ENCODE results near the gene VAV2. TPM values are rescaled to one million over a fixed set of nuclear protein-coding genes. Genes with fewer than 3 reads are reported as not detected.

VAV2 gene
- total RNA-seq, 2 experiments from 2014 or later: 5.1 to 5.5 TPM

GRCh38 chr9:133834080-133834976, 157.8 kb downstream of the VAV2 start:
- no peaks in the 10 kb centered on the region for H3K9me3 Mint-ChIP-seq (ENCODE audit: low read depth)
- no peaks in the 10 kb centered on the region for H3K4me1 Mint-ChIP-seq
- CTCF ChIA-PET: no interaction called here
- no peak overlapping the region for H3K27ac Mint-ChIP-seq
- ATAC-seq (no peak), DNase-seq (no peak)
- no peaks in the 10 kb centered on the region for H3K36me3 Mint-ChIP-seq
- no peaks in the 10 kb centered on the region for H3K27me3 Mint-ChIP-seq
- H3K4me3 Mint-ChIP-seq: no peak overlapping the region

GRCh38 chr9:133833388-133834025, 158.6 kb downstream of the VAV2 start:
- no peaks in the 10 kb centered on the region for H3K4me1 Mint-ChIP-seq
- H3K36me3 Mint-ChIP-seq: no peaks in the 10 kb centered on the region

GRCh38 chr9:133832877-133833276, 159.2 kb downstream of the VAV2 start:
- H3K27ac Mint-ChIP-seq: no peak overlapping the region
- H3K27me3 Mint-ChIP-seq: no peaks in the 10 kb centered on the region
- H3K4me1 Mint-ChIP-seq: no peaks in the 10 kb centered on the region
- DNase-seq (no peak), ATAC-seq (no peak)
- H3K36me3 Mint-ChIP-seq: no peaks in the 10 kb centered on the region
- no peak overlapping the region for H3K4me3 Mint-ChIP-seq
- CTCF ChIA-PET: no interaction called here
- H3K9me3 Mint-ChIP-seq (ENCODE audit: low read depth): no peaks in the 10 kb centered on the region

More at GRCh38 chr9:133833388-133834025, 158.6 kb downstream of the VAV2 start:
- Mint-ChIP-seq H3K9me3 (ENCODE audit: low read depth) (no peaks in the 10 kb centered on the region), H3K4me3 (no peak overlapping the region), H3K27ac (no peak overlapping the region), H3K27me3 (no peaks in the 10 kb centered on the region)
- DNase-seq (no peak), ATAC-seq (no peak)
- CTCF ChIA-PET: no interaction called here

GRCh38 chr9:133830711-133831110, 161.4 kb downstream of the VAV2 start:
- Mint-ChIP-seq H3K27me3 (no peaks in the 10 kb centered on the region), H3K36me3 (no peaks in the 10 kb centered on the region), H3K4me3 (no peak overlapping the region), H3K9me3 (ENCODE audit: low read depth) (no peaks in the 10 kb centered on the region), H3K27ac (no peak overlapping the region), H3K4me1 (no peaks in the 10 kb centered on the region)
- CTCF ChIA-PET: interaction anchor here (1.5 kb wide), 1 partner anchor 48 kb away, joined by 4 read pairs; no protein-coding TSS in a partner anchor
- DNase-seq (no peak), ATAC-seq (no peak)

GRCh38 chr9:133830310-133830709, 161.8 kb downstream of the VAV2 start:
- Mint-ChIP-seq H3K9me3 (ENCODE audit: low read depth) (no peaks in the 10 kb centered on the region), H3K4me1 (no peaks in the 10 kb centered on the region), H3K36me3 (no peaks in the 10 kb centered on the region), H3K27me3 (no peaks in the 10 kb centered on the region), H3K27ac (no peak overlapping the region), H3K4me3 (no peak overlapping the region)
- no peak for DNase-seq
- CTCF ChIA-PET: interaction anchor here (1.5 kb wide), 1 partner anchor 47 kb away, joined by 4 read pairs; no protein-coding TSS in a partner anchor
- no peak for ATAC-seq

- Mint-ChIP-seq H3K27ac (no peak overlapping the region), H3K36me3 (no peaks in the 10 kb centered on the region), H3K4me1 (no peaks in the 10 kb centered on the region), H3K9me3 (ENCODE audit: low read depth) (no peaks in the 10 kb centered on the region), H3K27me3 (no peaks in the 10 kb centered on the region), H3K4me3 (no peak overlapping the region)
- CTCF ChIA-PET: no interaction called here
- no peak for ATAC-seq
- DNase-seq: no peak
Observed at GRCh38 chr9:133828338-133828997, 163.7 kb downstream of the VAV2 start.

- Mint-ChIP-seq H3K27ac (no peak overlapping the region), H3K36me3 (no peaks in the 10 kb centered on the region), H3K27me3 (no peaks in the 10 kb centered on the region), H3K9me3 (ENCODE audit: low read depth) (no peaks in the 10 kb centered on the region), H3K4me1 (no peaks in the 10 kb centered on the region), H3K4me3 (no peak overlapping the region)
- DNase-seq: no peak
- no peak for ATAC-seq
- CTCF ChIA-PET: no interaction called here
Observed at GRCh38 chr9:133826289-133827085, 165.6 kb downstream of the VAV2 start.

GRCh38 chr9:133825555-133826218, 166.4 kb downstream of the VAV2 start:
- CTCF ChIA-PET: no interaction called here

GRCh38 chr9:133824802-133825186, 167.3 kb downstream of the VAV2 start:
- no peak overlapping the region for H3K4me3 Mint-ChIP-seq
- no peaks in the 10 kb centered on the region for H3K4me1 Mint-ChIP-seq
- no peaks in the 10 kb centered on the region for H3K9me3 Mint-ChIP-seq (ENCODE audit: low read depth)
- DNase-seq: no peak
- no peaks in the 10 kb centered on the region for H3K36me3 Mint-ChIP-seq
- no peak for ATAC-seq
- H3K27me3 Mint-ChIP-seq: no peaks in the 10 kb centered on the region
- H3K27ac Mint-ChIP-seq: no peak overlapping the region
- CTCF ChIA-PET: no interaction called here

More at GRCh38 chr9:133825555-133826218, 166.4 kb downstream of the VAV2 start:
- Mint-ChIP-seq H3K4me3 (no peak overlapping the region), H3K4me1 (no peaks in the 10 kb centered on the region), H3K36me3 (no peaks in the 10 kb centered on the region), H3K9me3 (ENCODE audit: low read depth) (no peaks in the 10 kb centered on the region), H3K27me3 (no peaks in the 10 kb centered on the region), H3K27ac (no peak overlapping the region)
- ATAC-seq (no peak), DNase-seq (no peak)

GRCh38 chr9:133824106-133824801, 167.9 kb downstream of the VAV2 start:
- H3K27me3 Mint-ChIP-seq: no peaks in the 10 kb centered on the region
- H3K4me3 Mint-ChIP-seq: no peak overlapping the region
- CTCF ChIA-PET: no interaction called here
- ATAC-seq (no peak), DNase-seq (no peak)
- H3K36me3 Mint-ChIP-seq: no peaks in the 10 kb centered on the region
- H3K27ac Mint-ChIP-seq: no peak overlapping the region
- no peaks in the 10 kb centered on the region for H3K4me1 Mint-ChIP-seq
- no peaks in the 10 kb centered on the region for H3K9me3 Mint-ChIP-seq (ENCODE audit: low read depth)

GRCh38 chr9:133823189-133824105, 168.7 kb downstream of the VAV2 start:
- H3K9me3 Mint-ChIP-seq (ENCODE audit: low read depth): no peaks in the 10 kb centered on the region
- CTCF ChIA-PET: no interaction called here
- no peak overlapping the region for H3K4me3 Mint-ChIP-seq
- H3K4me1 Mint-ChIP-seq: no peaks in the 10 kb centered on the region
- no peaks in the 10 kb centered on the region for H3K27me3 Mint-ChIP-seq
- DNase-seq (no peak), ATAC-seq (no peak)
- H3K36me3 Mint-ChIP-seq: no peaks in the 10 kb centered on the region
- no peak overlapping the region for H3K27ac Mint-ChIP-seq

All from activated CD8-positive, alpha-beta memory T cell treated with anti-CD3 and anti-CD28 coated beads, Interleukin-2, amount 10 ng/mL, durations not matched to agents 7 days and 5 days (primary cell).